ENCODE measurements around the gene ADARB1.

Gene ADARB1

GRCh38 chr21:45231705-45232104 lies 157.3 kb downstream of the ADARB1 start:
- H3K4me2 ChIP-seq (ENCODE audit: low read length) = no peak overlapping the region
- no peaks in the 10 kb centered on the region for H3K79me2 ChIP-seq
- no peak for TF ChIP-seq CTCF (IDR thresholded peaks at IDR 0.05)

GRCh38 chr21:45234127-45234526 lies 159.7 kb downstream of the ADARB1 start:
- H3K79me2 ChIP-seq = no peaks in the 10 kb centered on the region
- H3K27me3 ChIP-seq (ENCODE audit: control insufficient read depth, insufficient read depth, low read length) = no peaks in the 10 kb centered on the region
- H3K9ac ChIP-seq = no peak overlapping the region
- no peaks in the 10 kb centered on the region for H3K9me3 ChIP-seq (ENCODE audit: control insufficient read depth, low read length)
- no peak overlapping the region for H2AFZ ChIP-seq
- H3K4me2 ChIP-seq (ENCODE audit: low read length) = no peak overlapping the region
- H3K4me1 ChIP-seq = no peaks in the 10 kb centered on the region
- H3K4me3 ChIP-seq (ENCODE audit: low read depth, low read length) = no peak overlapping the region
- H3K36me3 ChIP-seq (ENCODE audit: control insufficient read depth, insufficient read depth, low read length) = no peaks in the 10 kb centered on the region
- TF ChIP-seq CTCF (IDR thresholded peaks at IDR 0.05) = no peak
- no peak overlapping the region for H3K27ac ChIP-seq

More at GRCh38 chr21:45231705-45232104, 157.3 kb downstream of the ADARB1 start:
- Histone ChIP-seq H3K27me3 (ENCODE audit: control insufficient read depth, insufficient read depth, low read length) (no peaks in the 10 kb centered on the region), H3K36me3 (ENCODE audit: control insufficient read depth, insufficient read depth, low read length) (no peaks in the 10 kb centered on the region), H2AFZ (no peak overlapping the region), H3K9me3 (ENCODE audit: control insufficient read depth, low read length) (no peaks in the 10 kb centered on the region), H3K9ac (no peak overlapping the region), H3K27ac (no peak overlapping the region), H3K4me3 (ENCODE audit: low read depth, low read length) (no peak overlapping the region), H3K4me1 (no peaks in the 10 kb centered on the region)

DNA sequence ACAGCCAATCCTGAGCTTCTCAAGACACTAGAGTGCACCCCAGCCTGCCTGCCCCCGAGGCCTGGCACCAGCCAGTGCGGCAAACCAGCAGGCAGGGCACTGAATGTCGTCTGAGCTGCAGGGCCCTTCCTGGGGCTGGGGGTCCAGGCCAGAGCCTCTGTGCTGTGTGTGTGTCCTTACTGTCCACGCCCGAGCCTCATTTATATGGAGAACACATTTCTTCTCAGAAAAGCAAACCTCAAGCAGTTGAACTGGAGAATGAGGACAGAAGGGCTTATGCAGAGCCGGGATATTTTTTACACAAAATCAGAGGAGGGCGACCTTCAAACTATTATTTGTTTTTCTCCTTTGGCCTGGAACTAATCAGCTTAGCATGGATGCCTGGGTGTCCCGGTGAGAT lies 160.6 kb downstream of the ADARB1 start:
- H3K9ac ChIP-seq = no peak overlapping the region
- no peak overlapping the region for H2AFZ ChIP-seq
- H3K36me3 ChIP-seq (ENCODE audit: control insufficient read depth, insufficient read depth, low read length) = no peaks in the 10 kb centered on the region
- H3K9me3 ChIP-seq (ENCODE audit: control insufficient read depth, low read length) = no peaks in the 10 kb centered on the region
- no peaks in the 10 kb centered on the region for H3K4me1 ChIP-seq
- H3K4me3 ChIP-seq (ENCODE audit: low read depth, low read length) = no peak overlapping the region
- no peaks in the 10 kb centered on the region for H3K27me3 ChIP-seq (ENCODE audit: control insufficient read depth, insufficient read depth, low read length)
- no peak overlapping the region for H3K4me2 ChIP-seq (ENCODE audit: low read length)
- no peak overlapping the region for H3K27ac ChIP-seq
- H3K79me2 ChIP-seq = no peaks in the 10 kb centered on the region
- TF ChIP-seq CTCF (IDR thresholded peaks at IDR 0.05) = no peak

DNA sequence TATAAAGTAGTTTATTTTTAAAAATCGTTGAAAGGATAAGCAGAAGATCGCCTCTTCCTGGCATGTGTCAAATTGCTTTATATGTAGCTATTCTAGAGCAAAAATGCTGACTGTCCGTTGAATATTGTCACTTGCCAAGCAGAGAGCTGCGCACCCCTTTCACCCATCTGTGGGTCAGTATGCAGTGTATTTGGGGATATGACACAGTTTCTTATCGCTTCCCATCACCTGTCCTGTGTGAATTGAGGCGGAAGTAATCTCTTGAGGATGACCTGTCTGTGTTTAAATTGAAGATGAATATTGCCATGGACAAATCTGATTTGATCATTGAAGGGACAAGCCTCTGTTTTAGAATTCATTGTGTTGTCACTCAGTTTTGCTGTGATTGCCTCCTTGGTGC lies 161.1 kb downstream of the ADARB1 start:
- H3K27ac ChIP-seq = no peak overlapping the region
- H3K27me3 ChIP-seq (ENCODE audit: control insufficient read depth, insufficient read depth, low read length) = no peaks in the 10 kb centered on the region
- no peak overlapping the region for H2AFZ ChIP-seq
- H3K4me1 ChIP-seq = no peaks in the 10 kb centered on the region
- H3K9ac ChIP-seq = no peak overlapping the region
- no peak overlapping the region for H3K4me3 ChIP-seq (ENCODE audit: low read depth, low read length)
- TF ChIP-seq CTCF (IDR thresholded peaks at IDR 0.05) = no peak
- H3K4me2 ChIP-seq (ENCODE audit: low read length) = no peak overlapping the region
- H3K79me2 ChIP-seq = no peaks in the 10 kb centered on the region
- H3K9me3 ChIP-seq (ENCODE audit: control insufficient read depth, low read length) = no peaks in the 10 kb centered on the region
- no peaks in the 10 kb centered on the region for H3K36me3 ChIP-seq (ENCODE audit: control insufficient read depth, insufficient read depth, low read length)

- no peak overlapping the region for H3K9ac ChIP-seq
- H3K4me2 ChIP-seq (ENCODE audit: low read length) = no peak overlapping the region
- H3K4me3 ChIP-seq (ENCODE audit: low read depth, low read length) = no peak overlapping the region
- TF ChIP-seq CTCF (IDR thresholded peaks at IDR 0.05) = no peak
- no peaks in the 10 kb centered on the region for H3K79me2 ChIP-seq
- H3K27me3 ChIP-seq (ENCODE audit: control insufficient read depth, insufficient read depth, low read length) = no peaks in the 10 kb centered on the region
- H3K9me3 ChIP-seq (ENCODE audit: control insufficient read depth, low read length) = no peaks in the 10 kb centered on the region
- no peak overlapping the region for H2AFZ ChIP-seq
- no peaks in the 10 kb centered on the region for H3K36me3 ChIP-seq (ENCODE audit: control insufficient read depth, insufficient read depth, low read length)
- H3K27ac ChIP-seq = no peak overlapping the region
- no peaks in the 10 kb centered on the region for H3K4me1 ChIP-seq
These were observed 162.1 kb downstream of the ADARB1 start for GRCh38 chr21:45236481-45236880.
